Gastrocnemius medialis (tissue), 4 donors: Measurements from ENCODE around the gene DENND4C. TPM values are rescaled to one million over a fixed set of nuclear protein-coding genes. Genes with fewer than 3 reads are reported as not detected.
A peak's percentile ranks its signal among the peaks of the same experiment; 100 is the strongest.
"Not testable (repeated sequence)": the region's sequence is repeated elsewhere in the genome, so short reads cannot be mapped to it uniquely, and the experiment has no call there.

Experiments used
- ATAC-seq, 2 donors: fragments of 150-250 bp; one replicate each; pipeline ENCODE4 v1.9.1; 2016
- DNase-seq, 2 donors: peaks; one replicate each; pipeline ENCODE4 v3.0.0-alpha.2; 2019
- H3K27ac ChIP-seq, 4 donors: fragments of 200-600 bp; sonication (generic); 1 replicate in 1 of 4; 2 replicates in 3 of 4; pipeline ENCODE4 v1.5.1; 2016 to 2018; ENCODE audit warnings: mild to moderate bottlenecking in 2 of 4, moderate library complexity in 1 of 4
- H3K27me3 ChIP-seq, 3 donors: fragments of 200-600 bp; sonication (generic) in 2 of 3; 1 replicate in 1 of 3; 2 replicates in 2 of 3; pipeline versions ENCODE4 v1.5.1 to v1.6.0; 2016 to 2019; ENCODE audit warnings: mild to moderate bottlenecking in 1 of 3, moderate library complexity in 1 of 3
- H3K36me3 ChIP-seq, 2 donors: fragments of 200-600 bp; sonication (generic) in 1 of 2; one replicate each; pipeline ENCODE4 v1.5.1; 2017 to 2018
- H3K4me1 ChIP-seq, 2 donors: fragments of 200-600 bp; sonication (generic) in 1 of 2; one replicate each; pipeline ENCODE4 v1.5.1; 2016 to 2017; ENCODE audit warnings: mild to moderate bottlenecking in 2 of 2
- H3K4me3 ChIP-seq, 4 donors: fragments of 200-600 bp; sonication (generic) in 3 of 4; 1 replicate in 1 of 4; 2 replicates in 3 of 4; pipeline ENCODE4 v1.5.1; 2016 to 2019; ENCODE audit warnings: mild to moderate bottlenecking in 2 of 4
- H3K9me3 ChIP-seq, 3 donors: fragments of 200-600 bp; sonication (generic) in 2 of 3; 1 replicate in 1 of 3; 2 replicates in 2 of 3; pipeline ENCODE4 v1.5.1; 2016 to 2019
- CTCF ChIP-seq, 5 experiments: fragments of 450-650 bp in 3 of 5; fragments of 200-600 bp in 2 of 5; sonication (generic) in 2 of 5; IDR thresholded peaks in 4 of 5; conservative IDR thresholded peaks in 1 of 5; 1 replicate in 4 of 5; 2 replicates in 1 of 5; pipeline ENCODE4 v1.5.1; 2016 to 2019; ENCODE audit warnings: antibody characterized with exemption in 5 of 5, mild to moderate bottlenecking in 3 of 5, moderate library complexity in 3 of 5
- POLR2A ChIP-seq, 2 donors: fragments of 450-650 bp; IDR thresholded peaks; one replicate each; pipeline ENCODE4 v1.6.1; 2017; ENCODE audit warnings: antibody characterized with exemption in 2 of 2, mild to moderate bottlenecking in 2 of 2, moderate library complexity in 2 of 2
- in situ Hi-C, 4 donors: fragments of 200-750 bp; cut with MboI; loops; one replicate each; pipeline versions ENCODE4 v1.15.0 to v1.8.0; 2017; ENCODE audit warnings: low sequenced_read_pairs in 4 of 4
- intact Hi-C: fragments of 100-400 bp; cut with DNase I; formaldehyde crosslinking; loops from one replicate; pipeline ENCODE4 v1.15.1; 2023; ENCODE audit warnings: low total_unique reads
- total RNA-seq, 4 donors: library from RNA; depleted of rRNA; stranded (reverse); fragments of >200 nt; gene quantifications; one replicate each; pipeline versions ENCODE4 v1.1.0 to v1.2.3, GENCODE V29; 2016

DENND4C gene
- total RNA-seq, 4 donors from 2014 or later, result 19.2 to 34.0 (median 21.3) TPM

- Histone ChIP-seq H3K4me3 (peak overlapping the region; percentile 79 to 93 (median 90)), H3K9me3 (no peaks in the 10 kb centered on the region), H3K36me3 (peaks cover 0 to 44% of the 10 kb centered on the region in 2 donors), H3K27me3 (no peaks in the 10 kb centered on the region), H3K4me1 (peaks cover 21 to 27% of the 10 kb centered on the region in 2 donors), H3K27ac (peak overlapping the region; percentile 89 to 97 (median 95))
- no peak for DNase-seq
- TF ChIP-seq CTCF (IDR thresholded peaks at IDR 0.05 in 4 of 5, conservative IDR thresholded peaks at IDR 0.05 in 1 of 5) (no peak), POLR2A (IDR thresholded peaks at IDR 0.05) (no peak)
- no peak for ATAC-seq
- in situ Hi-C loops (no loop called here), intact Hi-C loops (no loop called here)
Observed at GRCh38 chr9:19379283-19379682, 148.8 kb downstream of the DENND4C start.

GRCh38 chr9:19379697-19380046 lies 149.2 kb downstream of the DENND4C start:
- peaks cover 21 to 27% of the 10 kb centered on the region in 2 donors for H3K4me1 ChIP-seq
- H3K4me3 ChIP-seq, result peak overlapping the region; percentile 79 to 93 (median 90)
- H3K9me3 ChIP-seq, result no peaks in the 10 kb centered on the region
- peaks cover 0 to 44% of the 10 kb centered on the region in 2 donors for H3K36me3 ChIP-seq
- no peaks in the 10 kb centered on the region for H3K27me3 ChIP-seq
- intact Hi-C loops, result loop anchor here (1.0 to 5.0 kb wide), 5 partner anchors 29 to 331 kb away; partner anchors contain the start of genes ACER2, DENND4C, HAUS6 and RRAGA
- H3K27ac ChIP-seq, result peak overlapping the region; percentile 89 to 97 (median 95)
- in situ Hi-C loops, result loop anchor here in 3 of 4 donors (5.0 to 10.0 kb wide), 2 partner anchors 75 to 78 kb away; no protein-coding TSS in a partner anchor
- ATAC-seq (peak; percentile 43 to 56), DNase-seq (peak in 1 of 2 donors; percentile 9)
- TF ChIP-seq CTCF (IDR thresholded peaks at IDR 0.05 in 4 of 5, conservative IDR thresholded peaks at IDR 0.05 in 1 of 5) (no peak), POLR2A (IDR thresholded peaks at IDR 0.05) (no peak)

- no peak for DNase-seq
- intact Hi-C loops (loop anchor here (1.0 to 5.0 kb wide), 5 partner anchors 28 to 332 kb away; partner anchors contain the start of genes ACER2, DENND4C, HAUS6 and RRAGA), in situ Hi-C loops (loop anchor here in 3 of 4 donors (5.0 to 10.0 kb wide), 2 partner anchors 74 to 77 kb away; no protein-coding TSS in a partner anchor)
- H3K4me3 ChIP-seq, result peak overlapping the region; percentile 79 to 93 (median 90)
- H3K4me1 ChIP-seq, result peaks cover 21 to 27% of the 10 kb centered on the region in 2 donors
- H3K9me3 ChIP-seq, result no peaks in the 10 kb centered on the region
- H3K27me3 ChIP-seq, result no peaks in the 10 kb centered on the region
- H3K36me3 ChIP-seq, result peaks cover 0 to 36% of the 10 kb centered on the region in 2 donors
- H3K27ac ChIP-seq, result peak overlapping the region; percentile 89 to 97 (median 95)
- no peak for ATAC-seq
- TF ChIP-seq CTCF (IDR thresholded peaks at IDR 0.05 in 4 of 5, conservative IDR thresholded peaks at IDR 0.05 in 1 of 5) (no peak), POLR2A (IDR thresholded peaks at IDR 0.05) (no peak)
Observed at GRCh38 chr9:19380826-19381075, 150.3 kb downstream of the DENND4C start.

- Histone ChIP-seq H3K36me3 (peaks cover 0 to 27% of the 10 kb centered on the region in 2 donors), H3K4me1 (peaks cover 21 to 27% of the 10 kb centered on the region in 2 donors), H3K27ac (no peak overlapping the region), H3K9me3 (no peaks in the 10 kb centered on the region), H3K4me3 (no peak overlapping the region), H3K27me3 (no peaks in the 10 kb centered on the region)
- no peak for DNase-seq
- in situ Hi-C loops, result loop anchor here in 3 of 4 donors (5.0 to 10.0 kb wide), 2 partner anchors 73 to 76 kb away; no protein-coding TSS in a partner anchor
- TF ChIP-seq CTCF (IDR thresholded peaks at IDR 0.05 in 4 of 5, conservative IDR thresholded peaks at IDR 0.05 in 1 of 5) (no peak), POLR2A (IDR thresholded peaks at IDR 0.05) (no peak)
- ATAC-seq, result no peak
- intact Hi-C loops, result loop anchor here (2.0 to 5.0 kb wide), 4 partner anchors 27 to 333 kb away; partner anchors contain the start of genes ACER2, DENND4C, HAUS6 and RRAGA
Observed at GRCh38 chr9:19381656-19382055, 151.2 kb downstream of the DENND4C start.

GRCh38 chr9:19385212-19385611 lies 154.7 kb downstream of the DENND4C start:
- H3K4me3 ChIP-seq, H3K27ac ChIP-seq, H3K9me3 ChIP-seq, ATAC-seq, DNase-seq, intact Hi-C loops, H3K36me3 ChIP-seq, H3K4me1 ChIP-seq, H3K27me3 ChIP-seq: not testable (repeated sequence)
- in situ Hi-C loops, result loop anchor here in 2 of 4 donors (10.0 kb wide), 1 partner anchor 70 kb away; no protein-coding TSS in a partner anchor
